WTC11 (cell line): ENCODE results near the gene CPHXL. TPM values are rescaled to one million over a fixed set of nuclear protein-coding genes. Genes with fewer than 3 reads are reported as not detected.

Experiments used
- ATAC-seq: fragments of 200-7000 bp; cut with Tn5 transposase; 2 replicates; pipeline ENCODE4 v1.10.0; 2021; ENCODE audit warnings: mild to moderate bottlenecking, moderate library complexity
- CTCF ChIA-PET: fragments of 300-600 bp; sonication (Branson Sonifier 250); formaldehyde crosslinking; loops from one replicate; lab custom pipeline; 2021; ENCODE audit warnings: antibody characterized with exemption; lab: Charles Lee
- POLR2A ChIA-PET: fragments of 350-600 bp; sonication (Branson Sonifier 250); formaldehyde crosslinking; loops from one replicate; lab custom pipeline; 2021; ENCODE audit warnings: antibody characterized with exemption; lab: Charles Lee
- DNase-seq: peaks from one replicate; pipeline ENCODE4 v3.0.0; 2021; ENCODE audit warnings: low spot score
- H3K27ac Mint-ChIP-seq: 2 replicates; pipeline ENCODE4 v1.8.0; 2021; ENCODE audit warnings: mixed read lengths
- H3K27me3 Mint-ChIP-seq: 2 replicates; pipeline ENCODE4 v1.8.0; 2021; ENCODE audit warnings: low read depth, mild to moderate bottlenecking, moderate library complexity, mixed read lengths
- H3K36me3 Mint-ChIP-seq: 2 replicates; pipeline ENCODE4 v1.8.0; 2021; ENCODE audit warnings: mixed read lengths
- H3K4me1 Mint-ChIP-seq: 2 replicates; pipeline ENCODE4 v1.8.0; 2022; ENCODE audit warnings: mixed read lengths
- H3K4me3 Mint-ChIP-seq: 2 replicates; pipeline ENCODE4 v1.8.0; 2021; ENCODE audit warnings: mild to moderate bottlenecking, moderate library complexity, mixed read lengths
- H3K9me3 Mint-ChIP-seq: 2 replicates; pipeline ENCODE4 v1.8.0; 2021; ENCODE audit warnings: mixed read lengths
- CBFB ChIP-seq: sonication (generic); formaldehyde crosslinking; IDR thresholded peaks from 2 replicates; pipeline ENCODE4 v1.8.1; 2022; ENCODE audit warnings: mild to moderate bottlenecking, low read depth, missing genetic modification reagents
- CREM ChIP-seq: sonication (generic); formaldehyde crosslinking; IDR thresholded peaks from 2 replicates; pipeline ENCODE4 v1.8.1; 2022; ENCODE audit warnings: mild to moderate bottlenecking, missing genetic modification reagents, moderate library complexity
- CTCF ChIP-seq: fragments of 200-600 bp; IDR thresholded peaks from 2 replicates; pipeline ENCODE4 v1.8.0; 2022; ENCODE audit warnings: antibody characterized with exemption
- ESRRA ChIP-seq: sonication (generic); formaldehyde crosslinking; IDR thresholded peaks from 2 replicates; pipeline ENCODE4 v1.8.1; 2022; ENCODE audit warnings: mild to moderate bottlenecking, missing genetic modification reagents, borderline replicate concordance
- GRHL2 ChIP-seq: fragments of 250-450 bp; sonication (Bioruptor Pico); IDR thresholded peaks from 2 replicates; pipeline ENCODE4 v1.8.0; 2022; ENCODE audit warnings: mild to moderate bottlenecking, moderate library complexity; ENCODE audit not compliant: insufficient replicate concordance, severe bottlenecking
- GTF2I ChIP-seq: fragments of 250-450 bp; sonication (Bioruptor Pico); conservative IDR thresholded peaks from 2 replicates; pipeline ENCODE4 v1.4.0; 2021; ENCODE audit warnings: mild to moderate bottlenecking
- IRF1 ChIP-seq: sonication (generic); formaldehyde crosslinking; IDR thresholded peaks from 2 replicates; pipeline ENCODE4 v1.8.0; 2023; ENCODE audit warnings: missing genetic modification reagents
- PRDM15 ChIP-seq: sonication (generic); formaldehyde crosslinking; IDR thresholded peaks from 2 replicates; pipeline ENCODE4 v1.8.0; 2022; ENCODE audit warnings: missing genetic modification reagents
- RORB ChIP-seq: fragments of 250-450 bp; sonication (Bioruptor Pico); IDR thresholded peaks from 2 replicates; pipeline ENCODE4 v1.9.0; 2021; ENCODE audit warnings: mild to moderate bottlenecking
- STAT6 ChIP-seq: sonication (generic); formaldehyde crosslinking; conservative IDR thresholded peaks from 2 replicates; pipeline ENCODE4 v1.8.1; 2023; ENCODE audit warnings: mild to moderate bottlenecking, low read depth, missing genetic modification reagents, moderate library complexity
- TEAD4 ChIP-seq: sonication (generic); formaldehyde crosslinking; IDR thresholded peaks from 2 replicates; pipeline ENCODE4 v1.8.0; 2022; ENCODE audit warnings: mild to moderate bottlenecking, missing genetic modification reagents
- ZNF138 ChIP-seq: sonication (generic); formaldehyde crosslinking; conservative IDR thresholded peaks from 2 replicates; pipeline ENCODE4 v1.8.1; 2022; ENCODE audit warnings: mild to moderate bottlenecking, moderate library complexity, missing genetic modification reagents
- ZNF263 ChIP-seq: sonication (generic); formaldehyde crosslinking; IDR thresholded peaks from 2 replicates; pipeline ENCODE4 v1.8.1; 2022; ENCODE audit warnings: low read depth, mild to moderate bottlenecking, moderate library complexity, missing genetic modification reagents
- ZNF532 ChIP-seq: fragments of 250-450 bp; sonication (Bioruptor Pico); IDR thresholded peaks from 2 replicates; pipeline ENCODE4 v1.9.0; 2021; ENCODE audit warnings: mild to moderate bottlenecking, borderline replicate concordance
- total RNA-seq: library from RNA; stranded (reverse); gene quantifications from 3 replicates; pipeline ENCODE4 v1.2.3, GENCODE V29; 2021

CPHXL gene
- total RNA-seq, 1 experiment from 2014 or later, result not detected

GRCh38 chr16:75742424-75743047 lies 16.2 kb upstream of the CPHXL start:
- H3K9me3 Mint-ChIP-seq, result peaks cover 91% of the 10 kb centered on the region
- CTCF ChIA-PET, result interaction anchor here (0.6 kb wide), 1 partner anchor 80 kb away, joined by 4 read pairs; no protein-coding TSS in a partner anchor
- ATAC-seq (no peak), DNase-seq (no peak)
- no peaks in the 10 kb centered on the region for H3K4me1 Mint-ChIP-seq
- H3K27ac Mint-ChIP-seq, result no peak overlapping the region
- peaks cover 24% of the 10 kb centered on the region for H3K27me3 Mint-ChIP-seq
- no peak overlapping the region for H3K4me3 Mint-ChIP-seq
- POLR2A ChIA-PET, result no interaction called here
- peaks cover 53% of the 10 kb centered on the region for H3K36me3 Mint-ChIP-seq
- no peak for TF ChIP-seq CREM (CRISPR knock-in tag)
- no peak for TF ChIP-seq CTCF
- TF ChIP-seq ESRRA (CRISPR knock-in tag), result no peak
- TF ChIP-seq PRDM15, result no peak
- TF ChIP-seq TEAD4, result no peak
- TF ChIP-seq STAT6 (CRISPR knock-in tag), result no peak
- no peak for TF ChIP-seq ZNF263 (CRISPR knock-in tag)

GRCh38 chr16:75733305-75734211 lies 7.3 kb upstream of the CPHXL start:
- CTCF ChIA-PET, result no interaction called here
- peaks cover 8% of the 10 kb centered on the region for H3K36me3 Mint-ChIP-seq
- H3K9me3 Mint-ChIP-seq, result peaks cover 31% of the 10 kb centered on the region
- peaks cover 8% of the 10 kb centered on the region for H3K27me3 Mint-ChIP-seq
- POLR2A ChIA-PET, result no interaction called here
- no peak overlapping the region for H3K27ac Mint-ChIP-seq
- no peak for TF ChIP-seq CBFB (CRISPR knock-in tag)
- no peak overlapping the region for H3K4me3 Mint-ChIP-seq
- no peak for ATAC-seq
- no peaks in the 10 kb centered on the region for H3K4me1 Mint-ChIP-seq
- DNase-seq, result no peak

- peaks cover 4% of the 10 kb centered on the region for H3K27me3 Mint-ChIP-seq
- no peak overlapping the region for H3K27ac Mint-ChIP-seq
- ChIA-PET CTCF (interaction anchor here (1.1 kb wide), 1 partner anchor 30 kb away, joined by 3 read pairs; no protein-coding TSS in a partner anchor), POLR2A (no interaction called here)
- DNase-seq (no peak), ATAC-seq (no peak)
- H3K4me1 Mint-ChIP-seq, result no peaks in the 10 kb centered on the region
- H3K36me3 Mint-ChIP-seq, result peaks cover 5% of the 10 kb centered on the region; the same call in 1 of the 2 replicates
- peaks cover 25% of the 10 kb centered on the region for H3K9me3 Mint-ChIP-seq
- H3K4me3 Mint-ChIP-seq, result no peak overlapping the region
- TF ChIP-seq RORB, result no peak
- TF ChIP-seq ZNF138, result no peak
- TF ChIP-seq TEAD4, result no peak
- no peak for TF ChIP-seq ZNF532 (CRISPR knock-in tag)
- TF ChIP-seq IRF1 (CRISPR knock-in tag), result no peak
- no peak for TF ChIP-seq GTF2I (CRISPR knock-in tag)
- TF ChIP-seq GRHL2 (CRISPR knock-in tag), result no peak
These were observed 6.6 kb upstream of the CPHXL start for GRCh38 chr16:75732871-75733270.
